ENCODE data around the gene SYT9. TPM values are rescaled to one million over a fixed set of nuclear protein-coding genes. Genes with fewer than 3 reads are reported as not detected.

SYT9 gene
- total and polyA plus RNA-seq, 9 of the 15 experiments (the other 6 are each of a cell fraction or from before 2014, with no cell fraction given): 0.01 TPM; not detected in 8

GRCh38 chr11:7506243-7506642 is 254.5 kb downstream of the SYT9 start (continued):
- no peak for TF ChIP-seq SMC3 (conservative IDR thresholded peaks at IDR 0.05; ENCODE audit: insufficient read depth, low read depth, low read length)

DNA sequence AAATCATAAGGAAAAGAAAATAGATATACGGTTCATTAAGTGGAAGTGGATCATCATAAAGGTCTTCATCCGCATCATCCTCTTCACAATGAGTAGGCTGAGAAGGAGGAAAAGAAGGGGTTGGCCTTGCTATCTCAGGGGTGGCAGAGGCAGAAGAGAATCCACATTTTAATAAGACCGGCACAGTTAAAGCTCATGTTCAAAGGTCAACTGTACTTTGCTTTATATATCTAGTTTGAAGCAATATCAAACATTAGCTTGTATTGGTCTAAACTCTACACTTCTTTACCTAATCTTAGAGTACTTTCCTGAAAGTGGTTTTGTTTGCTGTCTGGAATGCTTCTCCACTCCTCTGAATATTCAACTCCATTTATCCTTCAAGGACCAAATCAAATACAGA is 256.4 kb downstream of the SYT9 start:
- Histone ChIP-seq H3K9me3 (replicated peaks; ENCODE audit: control insufficient read depth, insufficient read depth, low read depth, low read length) (no peaks in the 10 kb centered on the region), H3K27me3 (ENCODE audit: control insufficient read depth in 2 of 2, insufficient read depth in 2 of 2, low read length in 2 of 2) (no peaks in the 10 kb centered on the region), H2AFZ (ENCODE audit: low read depth, low read length) (no peak overlapping the region), H3K4me3 (no peak overlapping the region), H3K9ac (ENCODE audit: insufficient read depth in 1 of 2, low read depth in 2 of 2, low read length in 2 of 2) (no peak overlapping the region), H3K27ac (ENCODE audit: extremely low read depth, low read depth, low read length) (no peak overlapping the region), H3K36me3 (ENCODE audit: control insufficient read depth, insufficient read depth, low read length) (no peaks in the 10 kb centered on the region), H4K20me1 (replicated peaks; ENCODE audit: control insufficient read depth, insufficient read depth, low read length) (no peaks in the 10 kb centered on the region), H3K79me2 (ENCODE audit: control insufficient read depth, insufficient read depth, low read length) (no peaks in the 10 kb centered on the region), H3K9me1 (ENCODE audit: control insufficient read depth, insufficient read depth, low read length) (no peaks in the 10 kb centered on the region), H3K4me2 (ENCODE audit: insufficient read depth, low read length) (no peak overlapping the region), H3K4me1 (replicated peaks in 1 of 2; ENCODE audit: control insufficient read depth in 2 of 2, insufficient read depth in 2 of 2, low read length in 2 of 2) (peaks cover 0 to 4% of the 10 kb centered on the region in 2 experiments; a peak in 2 of 5 replicates)
- CTCF ChIA-PET (ENCODE audit: low intra/inter-chr PET ratio): no interaction called here
- POLR2A ChIA-PET: no interaction called here
- in situ Hi-C loops (cut with MboI) (no loop called here), intact Hi-C loops (cut with micrococcal nuclease) (no loop called here)
- WGBS (ENCODE audit: insufficient coverage, low coverage, missing lambda C conversion rate): 30% methylated on average over 3 of the region's 3 CpGs
- TF ChIP-seq NFXL1 (CRISPR knock-in tag; IDR thresholded peaks at IDR 0.05) (no peak), HMBOX1 (IDR thresholded peaks at IDR 0.05) (no peak), FOXM1 (IDR thresholded peaks at IDR 0.05; ENCODE audit: low read depth) (no peak), FOXM1 (CRISPR knock-in tag; IDR thresholded peaks at IDR 0.05; ENCODE audit: low read depth) (no peak), ETS2 (tag; IDR thresholded peaks at IDR 0.05; ENCODE audit: borderline replicate concordance, poor library complexity, severe bottlenecking) (no peak), ZNF3 (CRISPR knock-in tag; IDR thresholded peaks at IDR 0.05) (no peak), EGR1 (conservative IDR thresholded peaks at IDR 0.05) (no peak), BHLHE40 (IDR thresholded peaks at IDR 0.05; ENCODE audit: low read length) (no peak), ZNF764 (CRISPR knock-in tag; IDR thresholded peaks at IDR 0.05; ENCODE audit: low read depth) (no peak), E2F5 (CRISPR knock-in tag; IDR thresholded peaks at IDR 0.05) (no peak), PHF8 (IDR thresholded peaks at IDR 0.05; ENCODE audit: borderline replicate concordance, low read length) (no peak)
- TF ChIP-seq, protein P1, sequence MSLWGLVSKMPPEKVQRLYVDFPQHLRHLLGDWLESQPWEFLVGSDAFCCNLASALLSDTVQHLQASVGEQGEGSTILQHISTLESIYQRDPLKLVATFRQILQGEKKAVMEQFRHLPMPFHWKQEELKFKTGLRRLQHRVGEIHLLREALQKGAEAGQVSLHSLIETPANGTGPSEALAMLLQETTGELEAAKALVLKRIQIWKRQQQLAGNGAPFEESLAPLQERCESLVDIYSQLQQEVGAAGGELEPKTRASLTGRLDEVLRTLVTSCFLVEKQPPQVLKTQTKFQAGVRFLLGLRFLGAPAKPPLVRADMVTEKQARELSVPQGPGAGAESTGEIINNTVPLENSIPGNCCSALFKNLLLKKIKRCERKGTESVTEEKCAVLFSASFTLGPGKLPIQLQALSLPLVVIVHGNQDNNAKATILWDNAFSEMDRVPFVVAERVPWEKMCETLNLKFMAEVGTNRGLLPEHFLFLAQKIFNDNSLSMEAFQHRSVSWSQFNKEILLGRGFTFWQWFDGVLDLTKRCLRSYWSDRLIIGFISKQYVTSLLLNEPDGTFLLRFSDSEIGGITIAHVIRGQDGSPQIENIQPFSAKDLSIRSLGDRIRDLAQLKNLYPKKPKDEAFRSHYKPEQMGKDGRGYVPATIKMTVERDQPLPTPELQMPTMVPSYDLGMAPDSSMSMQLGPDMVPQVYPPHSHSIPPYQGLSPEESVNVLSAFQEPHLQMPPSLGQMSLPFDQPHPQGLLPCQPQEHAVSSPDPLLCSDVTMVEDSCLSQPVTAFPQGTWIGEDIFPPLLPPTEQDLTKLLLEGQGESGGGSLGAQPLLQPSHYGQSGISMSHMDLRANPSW (CRISPR knock-in tag; IDR thresholded peaks at IDR 0.05): no peak
- no TSS peak for BruUV-seq (replicated peaks)
- no peak for ATAC-seq
- FAIRE-seq: no peak
- DNase-seq (ENCODE audit: extremely low read depth in 1 of 4, low spot score in 3 of 4): no peak
